G401 (cell line): ENCODE data around the gene CYP1A2. TPM values are rescaled to one million over a fixed set of nuclear protein-coding genes. Genes with fewer than 3 reads are reported as not detected.
"Not testable (repeated sequence)": the region's sequence is repeated elsewhere in the genome, so short reads cannot be mapped to it uniquely, and the experiment has no call there.

Experiments used
- DNase-seq: peaks from one replicate; pipeline ENCODE4 v3.0.0-alpha.2; 2015; ENCODE audit warnings: low spot score
- in situ Hi-C: cut with HindIII; loops from 2 replicates; pipeline ENCODE4 v1.10.0; 2016; ENCODE audit warnings: low sequenced_read_pairs, mixed read lengths
- total RNA-seq: library from RNA; depleted of rRNA; stranded (reverse); fragments of >200 nt; shearing (Covaris generic); gene quantifications from 2 replicates; pipeline ENCODE4 v1.2.3, GENCODE V29; 2014

CYP1A2 gene
- total RNA-seq, 1 experiment from 2014 or later = not detected

DNA sequence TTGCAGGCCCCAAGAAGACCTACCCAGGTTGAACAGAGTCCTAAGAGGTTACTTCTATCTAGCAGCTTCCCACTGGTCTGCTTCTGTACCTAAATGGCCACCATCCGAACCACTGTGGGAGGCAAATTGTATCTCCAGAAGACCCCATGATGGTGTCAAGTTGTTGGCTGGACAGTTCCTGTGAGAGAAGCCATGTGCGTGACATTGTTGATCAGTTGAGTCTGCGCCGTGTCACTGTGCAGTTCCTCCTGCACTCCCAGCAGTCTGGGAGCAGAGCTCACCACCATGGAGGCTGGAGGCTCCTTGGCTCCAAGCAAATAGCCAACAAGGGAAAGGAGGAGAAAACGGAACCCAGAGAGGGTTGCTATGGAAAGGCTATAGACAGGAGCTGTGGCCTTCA lies 15.8 kb upstream of the CYP1A2 start:
- DNase-seq = no peak
- in situ Hi-C loops = no loop called here

- in situ Hi-C loops = no loop called here
- DNase-seq = no peak
Measured at GRCh38 chr15:74733269-74733668, 15.4 kb upstream of the CYP1A2 start.

- no peak for DNase-seq
- in situ Hi-C loops = no loop called here
Measured at GRCh38 chr15:74735305-74735704, 13.3 kb upstream of the CYP1A2 start.

DNA sequence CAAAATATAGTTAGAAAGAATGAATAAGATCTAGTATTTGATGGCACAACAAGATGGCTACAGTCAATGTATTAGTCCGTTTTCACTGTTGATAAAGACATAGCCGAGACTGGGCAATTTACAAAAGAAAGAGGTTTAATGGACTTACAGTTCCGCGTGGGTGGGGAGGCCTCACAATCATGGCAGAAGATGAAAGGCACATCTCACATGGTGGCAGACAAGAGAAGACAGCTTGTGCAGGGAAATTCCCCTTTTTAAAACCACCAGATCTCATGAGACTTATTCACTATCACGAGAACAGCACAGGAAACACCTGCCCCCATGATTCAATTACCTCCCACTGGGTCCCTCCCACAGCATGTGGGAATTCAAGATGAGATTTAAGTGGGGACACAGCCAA lies 10.4 kb upstream of the CYP1A2 start:
- DNase-seq, in situ Hi-C loops: not testable (repeated sequence)

GRCh38 chr15:74742422-74742821 lies 6.2 kb upstream of the CYP1A2 start:
- in situ Hi-C loops = no loop called here
- DNase-seq = no peak

DNA sequence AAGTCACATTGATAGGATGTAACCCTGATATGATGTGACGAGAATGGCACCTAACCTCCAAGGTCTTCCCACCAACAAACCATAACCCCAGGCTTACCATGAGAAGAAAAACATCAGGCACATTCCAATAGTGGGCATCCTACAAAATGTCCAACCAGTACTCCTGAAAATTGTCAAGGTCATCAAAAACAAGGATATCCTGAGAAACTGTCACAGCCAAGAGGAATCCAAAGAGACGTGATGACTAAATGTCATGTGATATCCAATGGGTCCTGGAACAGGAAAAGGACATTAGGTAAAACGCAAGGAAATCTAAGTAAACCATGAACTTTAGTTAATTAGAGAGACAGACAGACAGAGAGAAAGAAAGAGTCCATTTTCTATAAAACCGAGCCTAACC lies 2.3 kb upstream of the CYP1A2 start:
- DNase-seq = no peak
- in situ Hi-C loops = no loop called here

GRCh38 chr15:74749832-74750231 lies 1.2 kb downstream of the CYP1A2 start:
- in situ Hi-C loops = loop anchor here (25.0 kb wide), 1 partner anchor 388 kb away; the partner anchor contains the start of gene CYP11A1

DNA sequence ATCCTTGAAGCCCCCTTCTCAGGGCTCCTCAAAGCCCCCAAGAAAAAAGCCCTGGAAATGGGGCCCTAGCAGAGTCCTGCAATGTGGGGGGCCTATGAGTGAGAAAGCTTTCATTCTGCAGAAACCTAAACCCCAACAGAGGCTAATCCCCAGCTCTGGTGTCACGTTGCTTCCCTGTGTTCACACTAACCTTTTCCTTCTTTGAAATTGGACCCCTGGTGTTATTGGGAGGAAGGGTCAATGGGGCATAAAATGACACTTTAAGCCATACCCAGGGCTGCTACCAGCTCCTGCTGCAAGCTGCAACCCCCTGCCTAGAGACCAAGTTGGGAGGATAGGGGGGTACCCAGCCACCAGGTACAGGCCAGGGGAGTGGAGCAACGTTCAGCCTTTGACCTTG lies 2.1 kb downstream of the CYP1A2 start:
- no peak for DNase-seq
- in situ Hi-C loops = loop anchor here (25.0 kb wide), 1 partner anchor 388 kb away; the partner anchor contains the start of gene CYP11A1

More at GRCh38 chr15:74749832-74750231, 1.2 kb downstream of the CYP1A2 start:
- no peak for DNase-seq

- in situ Hi-C loops = loop anchor here (25.0 kb wide), 1 partner anchor 390 kb away; the partner anchor contains the start of gene CYP11A1
- DNase-seq = no peak
Measured at GRCh38 chr15:74752011-74752410, 3.4 kb downstream of the CYP1A2 start.

- in situ Hi-C loops = loop anchor here (25.0 kb wide), 1 partner anchor 390 kb away; the partner anchor contains the start of gene CYP11A1
- DNase-seq = no peak
Measured at GRCh38 chr15:74752531-74752930, 3.9 kb downstream of the CYP1A2 start.

GRCh38 chr15:74754593-74755215 lies 6.1 kb downstream of the CYP1A2 start:
- in situ Hi-C loops = loop anchor here (25.0 kb wide), 1 partner anchor 392 kb away; the partner anchor contains the start of gene CYP11A1

DNA sequence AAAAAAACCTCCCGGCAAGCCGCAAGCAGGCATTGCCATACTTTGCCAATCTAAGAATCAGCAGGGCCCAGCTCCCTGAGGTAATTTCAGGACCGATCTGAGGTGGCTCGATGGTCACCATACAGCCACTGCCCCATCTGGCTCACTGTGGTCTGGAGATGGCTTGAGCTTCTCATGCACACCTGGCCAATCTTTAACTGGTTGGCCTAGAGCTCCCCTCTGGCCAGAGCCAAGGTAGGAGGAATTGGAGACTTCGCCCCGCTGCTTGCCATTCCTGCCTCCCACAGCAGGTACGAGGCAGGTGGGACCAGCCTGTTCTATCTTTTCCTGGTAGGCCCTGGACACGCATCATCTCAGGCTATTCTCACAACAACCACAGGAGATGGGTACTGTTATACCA lies 10.1 kb downstream of the CYP1A2 start:
- in situ Hi-C loops = loop anchor here (25.0 kb wide), 1 partner anchor 396 kb away; the partner anchor contains the start of gene CYP11A1
- no peak for DNase-seq

More at GRCh38 chr15:74754593-74755215, 6.1 kb downstream of the CYP1A2 start:
- DNase-seq = no peak

DNA sequence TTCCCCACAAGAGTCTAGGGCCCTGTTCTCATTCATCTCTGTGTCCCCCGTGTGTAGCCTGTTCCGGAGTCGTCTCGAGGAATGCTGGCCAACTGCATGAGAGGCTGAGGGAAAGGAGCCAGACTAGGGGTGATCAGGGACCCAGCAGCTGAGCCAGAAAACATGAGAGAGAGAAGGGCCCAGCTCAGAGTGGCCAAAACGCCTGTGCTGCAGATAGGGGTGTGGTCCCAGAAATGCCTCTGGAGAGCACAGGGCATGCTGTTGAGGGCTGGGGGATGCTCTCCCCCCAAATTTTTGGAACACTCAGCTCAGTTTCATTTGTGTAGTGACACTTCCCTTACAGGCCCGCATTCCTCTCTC lies 14.1 kb downstream of the CYP1A2 start:
- in situ Hi-C loops = loop anchor here (25.0 kb wide), 1 partner anchor 400 kb away; the partner anchor contains the start of gene CYP11A1
- DNase-seq = no peak

DNA sequence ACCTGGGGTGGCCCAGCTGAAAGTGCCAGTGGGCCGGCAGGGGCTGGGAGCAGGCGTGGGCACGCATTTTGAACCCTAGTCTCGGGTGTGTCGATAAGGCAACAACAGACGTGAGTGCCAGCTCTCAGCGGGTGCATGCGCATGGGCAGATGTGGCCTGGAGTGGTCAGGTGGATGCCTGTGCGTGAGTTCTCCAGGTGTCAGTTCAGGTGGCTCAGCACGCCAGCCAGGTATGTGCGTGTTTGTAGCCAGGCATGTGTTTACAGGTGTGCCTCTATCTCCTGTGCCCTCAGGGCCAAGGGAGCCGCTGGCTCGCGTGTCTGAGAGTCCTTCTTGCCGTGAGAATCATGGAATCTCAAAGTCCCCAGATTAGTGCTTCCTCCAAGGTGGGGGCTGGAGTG lies 14.8 kb downstream of the CYP1A2 start:
- no peak for DNase-seq
- in situ Hi-C loops = loop anchor here (25.0 kb wide), 1 partner anchor 401 kb away; the partner anchor contains the start of gene CYP11A1

DNA sequence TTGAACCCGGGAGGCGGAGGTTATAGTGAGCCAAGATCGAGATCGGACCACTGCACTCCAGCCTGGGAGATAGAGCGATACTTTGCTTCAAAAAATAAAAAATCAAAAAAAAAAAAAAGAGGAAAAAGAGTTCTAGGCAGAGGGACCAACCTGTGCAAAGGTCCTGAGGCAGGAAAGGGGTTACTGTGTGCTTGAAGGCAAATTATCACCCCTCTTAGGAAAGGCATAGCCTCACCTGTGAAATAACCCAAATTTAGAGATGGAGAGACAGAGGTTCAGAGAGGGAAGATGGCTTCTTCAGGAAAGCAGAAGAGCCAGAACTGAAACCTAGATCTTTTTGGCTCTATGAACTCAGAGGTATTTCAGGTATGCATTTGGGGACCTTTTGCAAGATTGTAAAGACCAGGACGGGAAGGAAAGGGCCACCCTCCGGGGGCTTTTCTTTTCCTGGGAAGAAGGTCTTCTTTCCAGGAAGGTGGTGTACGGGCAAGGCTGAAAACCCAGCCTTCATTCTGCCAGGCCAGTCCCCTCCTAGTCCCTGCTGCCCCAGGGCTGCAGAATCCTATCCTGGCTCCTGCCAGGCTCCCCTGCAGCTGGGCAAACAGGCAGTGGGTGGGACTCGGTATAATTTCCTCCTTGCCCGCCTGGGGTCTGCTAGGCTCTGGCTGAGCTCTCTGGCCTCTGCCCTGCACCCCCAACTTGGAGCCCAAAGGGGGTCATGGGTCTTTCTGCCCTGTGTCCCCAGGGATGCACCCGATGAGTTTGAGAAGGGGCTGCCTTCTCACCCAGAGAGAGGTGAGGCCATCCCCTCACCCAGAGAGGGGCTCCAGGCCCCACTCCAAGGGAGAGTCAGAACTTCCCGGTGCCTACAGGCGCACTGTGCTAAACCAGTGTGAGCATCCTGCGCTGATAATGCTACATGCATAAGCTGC lies 18.8 kb downstream of the CYP1A2 start:
- no peak for DNase-seq
- in situ Hi-C loops = loop anchor here (5.0 to 25.0 kb wide), 3 partner anchors 75 to 405 kb away; partner anchors contain the start of genes CYP11A1 and ULK3

DNA sequence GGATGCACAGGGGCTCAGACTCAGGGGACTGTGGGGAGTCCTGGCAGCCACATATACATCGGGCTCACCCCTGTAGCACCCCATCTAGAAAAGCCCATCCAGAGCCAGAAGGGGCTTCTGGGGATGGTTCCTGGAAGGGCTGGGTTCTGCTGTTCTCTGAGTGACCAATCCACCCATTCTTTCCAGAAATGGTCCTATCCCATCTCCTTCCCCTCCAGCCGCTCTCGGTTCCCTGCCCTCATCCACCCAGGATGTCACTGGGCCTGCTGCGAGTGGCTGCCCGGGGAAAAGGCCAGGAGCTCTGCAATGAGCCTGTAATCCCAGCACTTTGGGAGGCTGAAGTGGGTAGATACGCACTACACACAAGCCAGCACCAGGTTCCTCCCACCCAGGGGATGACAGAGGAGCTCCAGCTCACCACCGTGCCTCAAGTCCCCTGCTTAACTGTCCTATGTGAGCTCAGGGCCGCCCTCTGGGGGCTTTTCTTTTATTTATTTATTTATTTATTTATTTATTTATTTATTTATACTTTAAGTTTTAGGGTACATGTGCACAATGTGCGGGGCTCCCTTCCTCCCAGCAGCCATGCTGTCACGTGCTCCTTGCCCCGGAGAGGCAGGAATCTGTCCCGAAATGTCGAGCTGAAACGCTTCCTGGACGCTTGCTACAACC lies 19.6 kb downstream of the CYP1A2 start:
- in situ Hi-C loops = loop anchor here (5.0 to 25.0 kb wide), 3 partner anchors 74 to 406 kb away; partner anchors contain the start of genes CYP11A1 and ULK3
- DNase-seq = no peak

- in situ Hi-C loops = loop anchor here (5.0 to 25.0 kb wide), 3 partner anchors 73 to 407 kb away; partner anchors contain the start of genes CYP11A1 and ULK3
- peak; percentile 72 for DNase-seq
Measured at GRCh38 chr15:74768771-74769342, 20.2 kb downstream of the CYP1A2 start.

DNA sequence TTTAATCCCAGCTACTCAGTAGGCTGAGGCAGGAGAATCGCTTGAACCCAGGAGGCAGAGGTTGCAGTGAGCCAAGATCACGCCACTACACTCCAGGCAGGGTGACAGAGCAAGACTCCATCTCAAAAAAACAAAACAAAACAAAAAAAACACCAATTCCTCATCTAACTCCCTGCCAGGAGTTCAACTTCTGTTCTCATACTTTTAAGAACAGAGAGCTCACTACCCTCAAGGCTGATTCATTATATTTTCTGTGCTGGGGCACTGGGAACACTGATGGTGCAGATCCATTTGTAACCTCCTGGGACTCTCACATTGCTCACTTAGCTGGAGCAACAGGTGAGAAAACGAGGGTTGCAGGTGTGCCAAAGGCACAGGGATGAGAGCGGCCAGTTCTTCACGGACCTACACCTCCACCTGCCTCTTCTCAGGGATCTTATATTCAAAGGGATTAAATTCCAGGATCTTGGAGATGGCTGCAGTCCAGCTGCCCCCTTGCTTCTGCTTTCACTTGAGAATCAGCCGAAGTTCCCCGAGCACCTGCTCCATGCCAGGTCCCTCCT lies 20.9 kb downstream of the CYP1A2 start:
- no peak for DNase-seq
- in situ Hi-C loops = loop anchor here (5.0 to 25.0 kb wide), 3 partner anchors 73 to 407 kb away; partner anchors contain the start of genes CYP11A1 and ULK3
